Measurements from ENCODE around the gene ATP11A. TPM values are rescaled to one million over a fixed set of nuclear protein-coding genes. Genes with fewer than 3 reads are reported as not detected.
A peak's percentile ranks its signal among the peaks of the same experiment; 100 is the strongest.

Gene ATP11A
- total and polyA plus RNA-seq, 9 donors, result 6.6 to 72.7 (median 34.9) TPM

GRCh38 chr13:112894673-112895481, 205.0 kb downstream of the ATP11A start:
- peak in 2 of 5 donors; percentile 17 to 33 for DNase-seq
- H3K4me1 ChIP-seq (ENCODE audit: insufficient read depth), result peaks cover 4% of the 10 kb centered on the region
- H3K36me3 ChIP-seq, result no peaks in the 10 kb centered on the region
- no peaks in the 10 kb centered on the region for H3K27me3 ChIP-seq
- no peak overlapping the region for H3K27ac ChIP-seq
- intact Hi-C loops (cut with DNase I), result no loop called here
- no peak for TF ChIP-seq CTCF (IDR thresholded peaks at IDR 0.05)
- TF ChIP-seq EP300 (IDR thresholded peaks at IDR 0.05), result no peak
- TF ChIP-seq POLR2A (IDR thresholded peaks at IDR 0.05), result no peak
- 6% methylated on average over 19 to 36 of the region's 36 CpGs for WGBS, 3 donors
- peak overlapping the region; percentile 21 for H3K4me3 ChIP-seq
- no peaks in the 10 kb centered on the region for H3K9me3 ChIP-seq

DNA sequence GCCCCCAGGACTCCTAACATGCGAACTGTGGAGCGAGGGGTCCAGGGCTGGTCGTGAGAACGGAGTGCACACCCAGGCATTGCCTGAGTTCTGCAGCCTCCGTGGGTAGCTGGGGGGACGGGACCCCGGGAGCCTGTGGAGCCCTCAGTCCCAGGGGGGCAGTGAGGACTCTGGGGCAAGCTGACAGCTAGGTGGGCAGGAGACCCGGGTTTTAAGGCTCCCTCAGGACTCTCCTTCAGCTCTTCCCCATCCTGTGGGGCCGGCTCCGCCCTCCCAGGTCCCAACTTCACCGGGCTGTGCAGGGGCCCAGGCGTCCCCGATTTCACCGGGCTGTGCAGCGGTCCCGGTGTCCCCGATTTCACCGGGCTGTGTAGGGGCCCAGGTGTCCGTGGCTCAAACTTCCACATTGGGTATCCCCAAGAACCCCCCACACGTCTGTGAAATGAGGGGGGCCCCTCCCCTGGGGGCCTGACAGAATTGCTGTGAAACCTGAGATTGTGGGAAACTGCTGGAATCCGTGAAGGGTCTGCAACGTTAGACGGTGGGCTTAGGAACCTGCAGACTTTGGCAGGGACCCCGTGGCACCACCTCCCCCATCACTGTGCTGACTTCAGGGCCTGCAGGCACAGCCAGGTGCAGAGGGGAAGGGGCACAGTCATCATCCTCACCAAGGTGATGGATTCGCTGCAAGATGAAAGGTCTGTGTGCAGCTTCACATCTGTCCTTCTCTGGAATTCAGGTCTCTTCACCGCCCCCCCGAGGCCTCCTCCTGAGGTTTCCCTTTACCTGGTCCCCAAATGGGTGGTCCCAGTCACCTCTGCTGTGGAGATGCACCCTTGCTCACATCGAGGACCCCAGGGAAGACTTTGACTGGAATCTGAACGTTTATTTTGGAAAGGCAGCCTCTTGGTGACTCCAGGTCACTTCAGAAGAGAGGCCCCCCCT, 206.0 kb downstream of the ATP11A start:
- Histone ChIP-seq H3K27ac (no peak overlapping the region), H3K4me3 (no peak overlapping the region), H3K9me3 (no peaks in the 10 kb centered on the region), H3K36me3 (no peaks in the 10 kb centered on the region), H3K4me1 (ENCODE audit: insufficient read depth) (peaks cover 4% of the 10 kb centered on the region), H3K27me3 (no peaks in the 10 kb centered on the region)
- WGBS, 3 donors, result 35% methylated on average over 28 to 29 of the region's 29 CpGs
- TF ChIP-seq EP300 (IDR thresholded peaks at IDR 0.05) (no peak), CTCF (IDR thresholded peaks at IDR 0.05) (no peak), POLR2A (IDR thresholded peaks at IDR 0.05) (no peak)
- intact Hi-C loops (cut with DNase I), result no loop called here
- peak in 1 of 5 donors; percentile 6 for DNase-seq

DNA sequence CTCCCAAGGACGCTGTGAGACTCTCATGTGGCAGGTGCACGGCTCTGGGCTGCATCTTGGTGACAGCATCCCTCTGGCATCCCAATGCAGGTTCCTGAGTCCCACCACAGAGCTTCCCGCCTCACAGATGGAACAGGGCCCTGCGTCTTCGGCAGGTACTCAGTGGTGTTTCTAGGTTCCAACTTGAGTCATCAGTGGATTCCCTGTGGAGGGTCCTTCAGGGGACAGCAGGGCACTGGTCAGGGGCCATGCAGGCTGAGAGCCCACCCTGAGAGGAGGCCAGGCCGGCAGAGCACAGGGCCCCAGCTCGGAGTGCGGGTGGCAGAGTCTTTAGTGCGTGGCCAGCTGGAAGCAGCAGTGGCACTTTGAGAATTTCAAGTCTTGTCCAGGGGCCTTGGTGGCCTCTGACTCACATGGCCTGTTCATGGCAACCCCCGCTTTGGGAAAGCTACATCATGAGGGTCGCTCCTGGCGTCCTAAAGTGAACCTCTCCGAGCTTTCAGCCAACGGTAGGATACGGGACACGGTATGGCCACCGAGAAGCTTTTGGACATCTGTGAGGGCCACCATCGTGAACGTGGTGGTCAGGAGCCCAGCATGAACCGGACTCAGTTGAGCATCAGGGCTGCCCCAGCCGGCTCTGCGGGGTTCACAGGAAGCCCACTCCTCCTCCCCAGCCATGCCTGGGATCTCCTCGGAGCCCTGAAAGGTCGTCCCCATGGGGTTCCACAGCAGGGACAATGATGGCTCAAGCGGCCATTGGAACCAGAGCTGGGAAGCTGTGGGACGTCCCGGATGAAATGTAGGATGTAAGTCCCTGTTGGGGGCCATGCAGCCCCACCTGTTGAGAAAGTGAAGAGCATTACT, 207.1 kb downstream of the ATP11A start:
- no peaks in the 10 kb centered on the region for H3K36me3 ChIP-seq
- peaks cover 4% of the 10 kb centered on the region for H3K4me1 ChIP-seq (ENCODE audit: insufficient read depth)
- WGBS, 3 donors, result 85 to 88% (median 87%) methylated on average over 24 to 27 of the region's 27 CpGs
- intact Hi-C loops (cut with DNase I), result no loop called here
- no peak overlapping the region for H3K4me3 ChIP-seq
- DNase-seq, result peak in 1 of 5 donors; percentile 27
- no peaks in the 10 kb centered on the region for H3K9me3 ChIP-seq
- no peak overlapping the region for H3K27ac ChIP-seq
- H3K27me3 ChIP-seq, result no peaks in the 10 kb centered on the region
- TF ChIP-seq EP300 (IDR thresholded peaks at IDR 0.05), result no peak
- TF ChIP-seq CTCF (IDR thresholded peaks at IDR 0.05), result no peak
- no peak for TF ChIP-seq POLR2A (IDR thresholded peaks at IDR 0.05)

DNA sequence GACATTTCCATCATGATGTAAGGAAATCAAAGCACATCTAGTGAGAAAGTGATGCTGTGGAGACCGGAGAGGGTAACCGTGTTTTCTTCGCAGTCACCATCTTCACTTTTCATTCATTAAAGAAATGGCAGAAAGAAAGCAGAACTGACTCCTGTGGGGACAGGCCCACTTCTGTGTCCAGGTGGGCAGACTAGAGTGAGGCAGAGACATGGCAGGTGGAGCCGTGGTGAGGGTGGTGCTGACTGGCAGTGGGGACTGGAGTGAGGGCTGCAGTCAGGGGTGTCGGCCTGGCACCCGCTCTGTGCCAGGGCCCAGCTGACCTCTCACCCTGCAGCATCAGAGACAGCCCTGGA, 207.7 kb downstream of the ATP11A start:
- Histone ChIP-seq H3K9me3 (no peaks in the 10 kb centered on the region), H3K4me1 (ENCODE audit: insufficient read depth) (peaks cover 4% of the 10 kb centered on the region), H3K4me3 (no peak overlapping the region), H3K27me3 (no peaks in the 10 kb centered on the region), H3K27ac (no peak overlapping the region), H3K36me3 (no peaks in the 10 kb centered on the region)
- WGBS, 3 donors, result 81 to 93% (median 88%) methylated on average over 6 of the region's 6 CpGs
- TF ChIP-seq POLR2A (IDR thresholded peaks at IDR 0.05) (no peak), CTCF (IDR thresholded peaks at IDR 0.05) (no peak), EP300 (IDR thresholded peaks at IDR 0.05) (no peak)
- intact Hi-C loops (cut with DNase I), result no loop called here
- DNase-seq, result no peak
